Myometrial cell (primary cell): Measurements from ENCODE around the gene NDUFA11. TPM values are rescaled to one million over a fixed set of nuclear protein-coding genes. Genes with fewer than 3 reads are reported as not detected.

ENCODE experiments used
- total RNA-seq: library from RNA; depleted of rRNA; stranded (reverse); fragments of >200 nt; gene quantifications from 2 replicates; pipeline ENCODE4 v1.2.3, GENCODE V29; 2015

NDUFA11 gene
- total RNA-seq = 330 and 348 TPM in 2 replicates

GRCh38 chr19:5903624-5904351, at the start of gene NDUFA11:
Gene NDUFA11, minus strand, starts transcription at chr19:5903790. Its CDS starts 82 bp downstream, at chr19:5903708.

GRCh38 chr19:5913739-5914357, 10.3 kb upstream of the NDUFA11 start, which contains the start of gene CAPS:
Gene CAPS, plus strand, starts transcription at chr19:5914254. Its CDS starts 153 bp downstream, at chr19:5914407.

GRCh38 chr19:5904352-5905113, 943 bp upstream of the NDUFA11 start, which contains the start of gene VMAC:
Gene VMAC, plus strand, starts transcription at chr19:5904872. Its CDS starts 19 bp downstream, at chr19:5904891.

GRCh38 chr19:5851302-5851701, 52.3 kb downstream of the NDUFA11 start, which contains the start of gene FUT3:
Gene FUT3, minus strand, starts transcription at chr19:5851449.

Other genes starting within 250 kb of the NDUFA11 start
- 48.7 and 82.5 TPM in 2 replicates for gene MICOS13, start 223.3 kb downstream of the NDUFA11 start, total RNA-seq
- gene HSD11B1L, start 222.8 kb downstream of the NDUFA11 start, total RNA-seq = 8.9 TPM in 2 replicates
- gene RPL36, start 213.5 kb downstream of the NDUFA11 start, total RNA-seq = 1,066 and 1,245 TPM in 2 replicates
- gene LONP1, start 183.6 kb downstream of the NDUFA11 start, total RNA-seq = 95.3 and 148 TPM in 2 replicates
- gene CATSPERD, start 183.2 kb downstream of the NDUFA11 start, total RNA-seq = not detected in 2 replicates
- not detected in 2 replicates for gene PRR22, start 119.0 kb downstream of the NDUFA11 start, total RNA-seq
- 23.1 and 31.7 TPM in 2 replicates for gene DUS3L, start 112.6 kb downstream of the NDUFA11 start, total RNA-seq
- 0.86 TPM in 1 of 2 replicates, not detected in the other for gene NRTN, start 98.7 kb downstream of the NDUFA11 start, total RNA-seq
- not detected in 2 replicates for gene FUT6, start 64.1 kb downstream of the NDUFA11 start, total RNA-seq
- not detected in 2 replicates for gene FUT3, start 52.3 kb downstream of the NDUFA11 start, total RNA-seq
- not detected in 2 replicates for gene FUT5, start 33.2 kb downstream of the NDUFA11 start, total RNA-seq
- gene VMAC, start 1.1 kb upstream of the NDUFA11 start, total RNA-seq = 1.4 and 2.9 TPM in 2 replicates
- 0.58 and 0.71 TPM in 2 replicates for gene CAPS, start 10.5 kb upstream of the NDUFA11 start, total RNA-seq
- gene RANBP3, start 74.3 kb upstream of the NDUFA11 start, total RNA-seq = 63.8 and 106 TPM in 2 replicates
- 3.2 and 8.9 TPM in 2 replicates for gene RFX2, start 206.7 kb upstream of the NDUFA11 start, total RNA-seq
- gene ACSBG2, start 231.9 kb upstream of the NDUFA11 start, total RNA-seq = not detected in 2 replicates